Stomach (tissue), 4 donors: ENCODE data around the gene ZNF397.

Source experiments
- CTCF ChIP-seq, 7 experiments: fragments of 450-650 bp in 4 of 7; fragments of 200-600 bp in 3 of 7; sonication (generic) in 3 of 7; IDR thresholded peaks; one replicate each; pipeline ENCODE4 v1.5.1; 2016 to 2019; ENCODE audit warnings: antibody characterized with exemption in 7 of 7, control low read depth in 2 of 7, mild to moderate bottlenecking in 1 of 7
- EP300 ChIP-seq: sonication (generic); formaldehyde crosslinking; IDR thresholded peaks from one replicate; pipeline ENCODE4 v1.6.1; 2017; ENCODE audit warnings: antibody characterized with exemption

GRCh38 chr18:35203067-35203466 lies 37.8 kb upstream of the ZNF397 start:
- no peak for TF ChIP-seq EP300
- no peak for TF ChIP-seq CTCF (IDR thresholded peaks at IDR 0.05)
